Gastrocnemius medialis (tissue), 4 donors: ENCODE results near the gene TBL1X. TPM values are rescaled to one million over a fixed set of nuclear protein-coding genes. Genes with fewer than 3 reads are reported as not detected.

Source experiments
- ATAC-seq, 2 donors: fragments of 150-250 bp; one replicate each; pipeline ENCODE4 v1.9.1; 2016
- DNase-seq, 2 donors: peaks; one replicate each; pipeline ENCODE4 v3.0.0-alpha.2; 2019
- H3K27ac ChIP-seq, 4 donors: fragments of 200-600 bp; sonication (generic); 1 replicate in 1 of 4; 2 replicates in 3 of 4; pipeline ENCODE4 v1.5.1; 2016 to 2018; ENCODE audit warnings: mild to moderate bottlenecking in 2 of 4, moderate library complexity in 1 of 4
- H3K27me3 ChIP-seq, 3 donors: fragments of 200-600 bp; sonication (generic) in 2 of 3; 1 replicate in 1 of 3; 2 replicates in 2 of 3; pipeline versions ENCODE4 v1.5.1 to v1.6.0; 2016 to 2019; ENCODE audit warnings: mild to moderate bottlenecking in 1 of 3, moderate library complexity in 1 of 3
- H3K36me3 ChIP-seq, 2 donors: fragments of 200-600 bp; sonication (generic) in 1 of 2; one replicate each; pipeline ENCODE4 v1.5.1; 2017 to 2018
- H3K4me1 ChIP-seq, 2 donors: fragments of 200-600 bp; sonication (generic) in 1 of 2; one replicate each; pipeline ENCODE4 v1.5.1; 2016 to 2017; ENCODE audit warnings: mild to moderate bottlenecking in 2 of 2
- H3K4me3 ChIP-seq, 4 donors: fragments of 200-600 bp; sonication (generic) in 3 of 4; 1 replicate in 1 of 4; 2 replicates in 3 of 4; pipeline ENCODE4 v1.5.1; 2016 to 2019; ENCODE audit warnings: mild to moderate bottlenecking in 2 of 4
- H3K9me3 ChIP-seq, 3 donors: fragments of 200-600 bp; sonication (generic) in 2 of 3; 1 replicate in 1 of 3; 2 replicates in 2 of 3; pipeline ENCODE4 v1.5.1; 2016 to 2019
- POLR2A ChIP-seq, 2 donors: fragments of 450-650 bp; IDR thresholded peaks; one replicate each; pipeline ENCODE4 v1.6.1; 2017; ENCODE audit warnings: antibody characterized with exemption in 2 of 2, mild to moderate bottlenecking in 2 of 2, moderate library complexity in 2 of 2
- in situ Hi-C, 4 donors: fragments of 200-750 bp; cut with MboI; loops; one replicate each; pipeline versions ENCODE4 v1.15.0 to v1.8.0; 2017; ENCODE audit warnings: low sequenced_read_pairs in 4 of 4
- intact Hi-C: fragments of 100-400 bp; cut with DNase I; formaldehyde crosslinking; loops from one replicate; pipeline ENCODE4 v1.15.1; 2023; ENCODE audit warnings: low total_unique reads
- total RNA-seq, 4 donors: library from RNA; depleted of rRNA; stranded (reverse); fragments of >200 nt; gene quantifications; one replicate each; pipeline versions ENCODE4 v1.1.0 to v1.2.3, GENCODE V29; 2016
- TF ChIP-seq, protein P1 (sequence below), 5 experiments: fragments of 450-650 bp in 3 of 5; fragments of 200-600 bp in 2 of 5; sonication (generic) in 2 of 5; IDR thresholded peaks in 4 of 5; conservative IDR thresholded peaks in 1 of 5; 1 replicate in 4 of 5; 2 replicates in 1 of 5; pipeline ENCODE4 v1.5.1; 2016 to 2019; ENCODE audit warnings: antibody characterized with exemption in 5 of 5, mild to moderate bottlenecking in 3 of 5, moderate library complexity in 3 of 5

Gene TBL1X
- total RNA-seq, 4 donors from 2014 or later: 6.7 to 16.8 (median 8.0) TPM

DNA sequence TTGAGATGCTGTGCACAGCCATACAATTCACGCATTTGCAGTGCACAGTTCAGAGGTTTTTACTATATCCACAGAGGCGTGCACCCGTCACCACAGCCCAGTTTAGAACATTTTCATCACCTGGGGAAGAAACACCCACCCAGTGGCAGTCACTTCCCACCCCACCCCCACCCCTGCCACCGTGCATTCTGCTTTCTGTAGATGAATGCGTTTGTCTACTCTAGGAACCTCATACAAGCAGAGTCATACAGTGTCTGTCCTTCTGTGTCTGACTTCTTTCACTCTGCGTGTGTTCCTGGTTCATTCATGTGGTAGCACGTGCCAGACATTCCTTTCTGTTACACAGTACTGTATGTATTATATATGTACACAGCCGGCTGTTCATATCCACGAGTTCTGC, 122.8 kb downstream of the TBL1X start:
- intact Hi-C loops (no loop called here), in situ Hi-C loops (no loop called here)
- Histone ChIP-seq H3K9me3 (no peaks in the 10 kb centered on the region), H3K4me1 (no peaks in the 10 kb centered on the region), H3K27ac (no peak overlapping the region), H3K4me3 (no peak overlapping the region), H3K27me3 (no peaks in the 10 kb centered on the region), H3K36me3 (no peaks in the 10 kb centered on the region)
- no peak for TF ChIP-seq POLR2A (IDR thresholded peaks at IDR 0.05)
- TF ChIP-seq, protein P1, sequence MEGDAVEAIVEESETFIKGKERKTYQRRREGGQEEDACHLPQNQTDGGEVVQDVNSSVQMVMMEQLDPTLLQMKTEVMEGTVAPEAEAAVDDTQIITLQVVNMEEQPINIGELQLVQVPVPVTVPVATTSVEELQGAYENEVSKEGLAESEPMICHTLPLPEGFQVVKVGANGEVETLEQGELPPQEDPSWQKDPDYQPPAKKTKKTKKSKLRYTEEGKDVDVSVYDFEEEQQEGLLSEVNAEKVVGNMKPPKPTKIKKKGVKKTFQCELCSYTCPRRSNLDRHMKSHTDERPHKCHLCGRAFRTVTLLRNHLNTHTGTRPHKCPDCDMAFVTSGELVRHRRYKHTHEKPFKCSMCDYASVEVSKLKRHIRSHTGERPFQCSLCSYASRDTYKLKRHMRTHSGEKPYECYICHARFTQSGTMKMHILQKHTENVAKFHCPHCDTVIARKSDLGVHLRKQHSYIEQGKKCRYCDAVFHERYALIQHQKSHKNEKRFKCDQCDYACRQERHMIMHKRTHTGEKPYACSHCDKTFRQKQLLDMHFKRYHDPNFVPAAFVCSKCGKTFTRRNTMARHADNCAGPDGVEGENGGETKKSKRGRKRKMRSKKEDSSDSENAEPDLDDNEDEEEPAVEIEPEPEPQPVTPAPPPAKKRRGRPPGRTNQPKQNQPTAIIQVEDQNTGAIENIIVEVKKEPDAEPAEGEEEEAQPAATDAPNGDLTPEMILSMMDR (IDR thresholded peaks at IDR 0.05 in 4 of 5, conservative IDR thresholded peaks at IDR 0.05 in 1 of 5): no peak
- no peak for DNase-seq
- no peak for ATAC-seq

DNA sequence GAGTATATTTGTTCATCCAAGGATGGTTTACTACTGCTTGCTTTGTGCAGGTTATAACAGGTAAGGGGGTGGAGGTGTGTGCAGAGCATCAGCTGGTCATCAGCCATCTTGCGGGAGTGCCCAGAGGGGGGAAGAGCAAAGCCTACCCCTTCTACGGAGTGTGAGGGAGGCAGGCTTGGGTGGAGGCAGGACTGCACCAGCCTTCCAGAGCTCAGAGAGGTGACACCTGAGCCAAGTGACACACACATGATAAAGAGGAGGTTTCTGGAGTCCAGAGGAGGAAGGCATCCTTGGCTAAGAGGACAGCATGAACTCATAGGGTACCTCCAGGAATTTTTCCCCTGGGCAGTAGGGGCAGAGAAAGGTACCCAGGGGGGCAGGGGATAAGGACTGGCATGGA, 126.6 kb downstream of the TBL1X start:
- TF ChIP-seq, protein P1 (IDR thresholded peaks at IDR 0.05 in 4 of 5, conservative IDR thresholded peaks at IDR 0.05 in 1 of 5): no peak
- no peak for TF ChIP-seq POLR2A (IDR thresholded peaks at IDR 0.05)
- in situ Hi-C loops: no loop called here
- intact Hi-C loops: no loop called here

DNA sequence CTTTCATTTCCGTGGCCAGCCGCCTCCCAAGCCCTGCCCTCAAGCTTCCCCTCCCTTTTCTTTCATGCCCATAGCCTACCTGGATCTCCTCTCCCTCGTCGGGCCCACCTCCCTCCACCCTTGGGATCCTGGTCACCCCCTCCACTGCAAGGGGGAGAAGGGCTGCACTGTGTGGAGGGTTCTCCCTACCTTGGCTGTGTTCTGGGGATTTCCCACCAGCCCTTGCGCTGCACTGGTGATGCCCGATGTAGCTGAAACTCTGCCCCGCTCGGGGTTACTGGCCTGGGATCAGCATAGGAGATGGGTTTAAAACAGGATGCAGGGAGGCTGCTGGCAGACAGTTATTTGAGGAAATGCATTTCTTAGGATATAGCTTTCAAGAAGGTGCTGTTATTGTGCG, 128.9 kb downstream of the TBL1X start:
- Histone ChIP-seq H3K4me3 (no peak overlapping the region), H3K36me3 (no peaks in the 10 kb centered on the region), H3K27ac (no peak overlapping the region), H3K9me3 (no peaks in the 10 kb centered on the region), H3K27me3 (no peaks in the 10 kb centered on the region), H3K4me1 (peaks cover 0 to 4% of the 10 kb centered on the region in 2 donors)
- in situ Hi-C loops: no loop called here
- intact Hi-C loops: no loop called here
- no peak for DNase-seq
- TF ChIP-seq, protein P1 (IDR thresholded peaks at IDR 0.05 in 4 of 5, conservative IDR thresholded peaks at IDR 0.05 in 1 of 5): no peak
- TF ChIP-seq POLR2A (IDR thresholded peaks at IDR 0.05): no peak
- ATAC-seq: no peak

More for the DNA sequence above, 126.6 kb downstream of the TBL1X start:
- H3K27ac ChIP-seq: no peak overlapping the region
- DNase-seq: no peak
- no peaks in the 10 kb centered on the region for H3K36me3 ChIP-seq
- H3K4me3 ChIP-seq: no peak overlapping the region
- no peaks in the 10 kb centered on the region for H3K9me3 ChIP-seq
- no peaks in the 10 kb centered on the region for H3K4me1 ChIP-seq
- ATAC-seq: no peak
- H3K27me3 ChIP-seq: no peaks in the 10 kb centered on the region

DNA sequence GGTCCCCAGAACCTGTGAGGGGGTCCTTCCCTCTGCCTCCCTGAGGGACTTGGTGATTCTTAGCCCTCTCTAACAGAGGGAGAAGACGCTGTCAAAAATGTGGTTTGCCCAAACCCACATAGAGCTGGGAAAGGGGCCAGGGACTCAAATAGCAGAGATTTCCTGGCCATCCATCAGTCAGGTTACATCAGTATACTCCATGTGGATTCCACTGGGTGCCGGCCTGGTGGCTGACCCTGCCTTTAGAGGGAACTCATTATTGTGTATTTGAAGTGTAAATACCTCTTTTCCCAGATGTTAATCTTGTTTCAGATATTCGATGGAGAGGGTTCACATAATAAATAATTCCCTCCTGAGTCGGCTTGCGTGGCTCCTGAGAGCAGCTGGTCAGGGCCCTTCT, 130.3 kb downstream of the TBL1X start:
- Histone ChIP-seq H3K4me1 (peaks cover 0 to 4% of the 10 kb centered on the region in 2 donors), H3K27me3 (no peaks in the 10 kb centered on the region), H3K9me3 (no peaks in the 10 kb centered on the region), H3K4me3 (no peak overlapping the region), H3K27ac (no peak overlapping the region), H3K36me3 (no peaks in the 10 kb centered on the region)
- TF ChIP-seq, protein P1 (IDR thresholded peaks at IDR 0.05 in 4 of 5, conservative IDR thresholded peaks at IDR 0.05 in 1 of 5): no peak
- TF ChIP-seq POLR2A (IDR thresholded peaks at IDR 0.05): no peak
- no peak for DNase-seq
- intact Hi-C loops (no loop called here), in situ Hi-C loops (no loop called here)
- no peak for ATAC-seq

DNA sequence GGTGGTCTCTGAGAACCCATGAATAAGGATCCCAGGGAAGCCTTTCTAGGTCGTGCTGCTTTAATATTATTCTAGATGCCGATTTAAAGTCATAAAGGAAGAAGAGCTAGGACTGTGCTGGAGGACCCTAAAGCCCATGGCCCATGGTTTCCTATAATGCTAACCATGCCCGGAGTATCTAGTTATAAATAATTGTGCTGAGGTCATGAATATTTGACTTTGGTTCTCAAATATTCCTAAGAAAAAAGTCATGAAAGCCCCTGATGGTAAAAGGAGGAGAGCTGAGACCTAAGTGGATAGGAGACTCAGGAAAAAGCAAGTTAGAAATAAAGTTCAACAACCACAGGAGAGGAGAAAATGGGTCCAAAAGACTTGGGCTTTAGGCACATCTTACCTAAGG, 132.0 kb downstream of the TBL1X start:
- no peak for TF ChIP-seq POLR2A (IDR thresholded peaks at IDR 0.05)
- TF ChIP-seq, protein P1 (IDR thresholded peaks at IDR 0.05 in 4 of 5, conservative IDR thresholded peaks at IDR 0.05 in 1 of 5): no peak
- intact Hi-C loops: no loop called here
- Histone ChIP-seq H3K27me3 (no peaks in the 10 kb centered on the region), H3K4me1 (peaks cover 0 to 4% of the 10 kb centered on the region in 2 donors), H3K4me3 (no peak overlapping the region), H3K9me3 (no peaks in the 10 kb centered on the region), H3K36me3 (no peaks in the 10 kb centered on the region), H3K27ac (no peak overlapping the region)
- no peak for ATAC-seq
- in situ Hi-C loops: no loop called here
- no peak for DNase-seq
